ENCODE measurements around the gene GTSE1.

Gene GTSE1

GRCh38 chr22:46275455-46276122, 21.1 kb upstream of the GTSE1 start:
- TF ChIP-seq CTCF (conservative IDR thresholded peaks at IDR 0.05; ENCODE audit: low read length) = no peak
- no peak overlapping the region for H3K4me3 ChIP-seq (ENCODE audit: low read length)
- no peak for DNase-seq (ENCODE audit: low read depth)

GRCh38 chr22:46276563-46276962, 20.1 kb upstream of the GTSE1 start:
- no peak for TF ChIP-seq CTCF (conservative IDR thresholded peaks at IDR 0.05; ENCODE audit: low read length)
- no peak overlapping the region for H3K4me3 ChIP-seq (ENCODE audit: low read length)
- no peak for DNase-seq (ENCODE audit: low read depth)

GRCh38 chr22:46278656-46279645, 17.7 kb upstream of the GTSE1 start:
- TF ChIP-seq CTCF (conservative IDR thresholded peaks at IDR 0.05; ENCODE audit: low read length) = no peak
- no peak for DNase-seq (ENCODE audit: low read depth)
- H3K4me3 ChIP-seq (ENCODE audit: low read length) = no peak overlapping the region

GRCh38 chr22:46280063-46280817, 16.4 kb upstream of the GTSE1 start:
- DNase-seq (ENCODE audit: low read depth) = no peak
- no peak overlapping the region for H3K4me3 ChIP-seq (ENCODE audit: low read length)
- no peak for TF ChIP-seq CTCF (conservative IDR thresholded peaks at IDR 0.05; ENCODE audit: low read length)

- TF ChIP-seq CTCF (conservative IDR thresholded peaks at IDR 0.05; ENCODE audit: low read length) = no peak
- no peak for DNase-seq (ENCODE audit: low read depth)
- H3K4me3 ChIP-seq (ENCODE audit: low read length) = no peak overlapping the region
These were observed 15.6 kb upstream of the GTSE1 start for GRCh38 chr22:46280999-46281623.

GRCh38 chr22:46281866-46282678, 14.6 kb upstream of the GTSE1 start:
- no peak overlapping the region for H3K4me3 ChIP-seq (ENCODE audit: low read length)
- no peak for TF ChIP-seq CTCF (conservative IDR thresholded peaks at IDR 0.05; ENCODE audit: low read length)
- DNase-seq (ENCODE audit: low read depth) = no peak
